NCI-H1694 (cell line): ENCODE measurements around the gene GIMAP5.

ENCODE experiments used
- DNase-seq: peaks from one replicate; lab custom pipeline; 2025; lab: John Stamatoyannopoulos, UW

GIMAP5 gene

GRCh38 chr7:150735596-150736358, 1.4 kb upstream of the GIMAP5 start:
- DNase-seq = no peak

GRCh38 chr7:150736864-150737263, 354 bp upstream of the GIMAP5 start:
- DNase-seq = no peak

GRCh38 chr7:150738092-150738491, 874 bp downstream of the GIMAP5 start:
- DNase-seq = no peak

GRCh38 chr7:150738591-150739001, 1.4 kb downstream of the GIMAP5 start:
- no peak for DNase-seq

- no peak for DNase-seq
Measured at GRCh38 chr7:150739033-150739432, 1.8 kb downstream of the GIMAP5 start.

- DNase-seq = no peak
Measured at GRCh38 chr7:150740053-150740452, 2.8 kb downstream of the GIMAP5 start.

- no peak for DNase-seq
Measured at GRCh38 chr7:150742286-150742968, 5.2 kb downstream of the GIMAP5 start.

- DNase-seq = no peak
Measured at GRCh38 chr7:150744041-150744656, 6.9 kb downstream of the GIMAP5 start.

GRCh38 chr7:150745086-150745485, 7.9 kb downstream of the GIMAP5 start:
- DNase-seq = no peak

- no peak for DNase-seq
Measured at GRCh38 chr7:150745876-150746275, 8.7 kb downstream of the GIMAP5 start.

GRCh38 chr7:150746921-150747320, 9.7 kb downstream of the GIMAP5 start:
- no peak for DNase-seq

GRCh38 chr7:150748376-150748775, 11.2 kb downstream of the GIMAP5 start:
- DNase-seq = no peak

- no peak for DNase-seq
Measured at GRCh38 chr7:150751702-150752101, 14.5 kb downstream of the GIMAP5 start.

- no peak for DNase-seq
Measured at GRCh38 chr7:150753239-150753638, 16.0 kb downstream of the GIMAP5 start.

GRCh38 chr7:150753826-150754603, 16.8 kb downstream of the GIMAP5 start:
- DNase-seq = peak; percentile 52

- no peak for DNase-seq
Measured at GRCh38 chr7:150754951-150755350, 17.7 kb downstream of the GIMAP5 start.

GRCh38 chr7:150755473-150756099, 18.4 kb downstream of the GIMAP5 start:
- no peak for DNase-seq

- DNase-seq = no peak
Measured at GRCh38 chr7:150756166-150756565, 18.9 kb downstream of the GIMAP5 start.

GRCh38 chr7:150756858-150757257, 19.6 kb downstream of the GIMAP5 start:
- DNase-seq = no peak

GRCh38 chr7:150759479-150759878, 22.3 kb downstream of the GIMAP5 start:
- DNase-seq = no peak

GRCh38 chr7:150766334-150766709, 29.1 kb downstream of the GIMAP5 start:
- DNase-seq = no peak

- DNase-seq = no peak
Measured at GRCh38 chr7:150769768-150770167, 32.5 kb downstream of the GIMAP5 start.
